K562 (cell line): ENCODE data around the gene SHISA9. TPM values are rescaled to one million over a fixed set of nuclear protein-coding genes. Genes with fewer than 3 reads are reported as not detected.
A peak's percentile ranks its signal among the peaks of the same experiment; 100 is the strongest.

ENCODE experiments used
- DIDO1 ChIP-seq: fragments of 450-650 bp; IDR thresholded peaks from 2 replicates; pipeline ENCODE4 v1.6.1; 2016; ENCODE audit warnings: low read depth, missing biosample characterization, missing genetic modification characterization
- POLR2H ChIP-seq: IDR thresholded peaks from 2 replicates; pipeline ENCODE4 v1.6.1; 2016; ENCODE audit warnings: missing genetic modification characterization, low read depth, mild to moderate bottlenecking, control low read depth, missing compliant biosample characterization, moderate library complexity
- RAD21 ChIP-seq, 2 experiments: fragments of 250-450 bp in 1 of 2; fragments of 450-650 bp in 1 of 2; sonication (Bioruptor Pico) in 1 of 2; formaldehyde crosslinking in 1 of 2; IDR thresholded peaks in 1 of 2; conservative IDR thresholded peaks in 1 of 2; 2 replicates each; pipeline versions ENCODE4 v1.4.0 to v1.8.0; 2020 to 2022; ENCODE audit warnings: mild to moderate bottlenecking in 2 of 2, moderate library complexity in 1 of 2
- SMARCA5 ChIP-seq: fragments of 450-650 bp; IDR thresholded peaks from 2 replicates; pipeline ENCODE4 v1.6.1; 2016
- TEAD2 ChIP-seq: fragments of 450-650 bp; IDR thresholded peaks from 2 replicates; pipeline ENCODE4 v1.6.1; 2016; ENCODE audit warnings: missing genetic modification characterization, control low read depth, missing compliant biosample characterization
- ZC3H4 ChIP-seq: sonication (generic); formaldehyde crosslinking; IDR thresholded peaks from 2 replicates; pipeline ENCODE4 v1.9.0; 2021; ENCODE audit warnings: missing genetic modification reagents, borderline replicate concordance
- polyA plus RNA-seq, 8 experiments: library from polyadenylated mRNA; depleted of rRNA in 4 of 8; stranded (reverse) in 5 of 8; unstranded in 3 of 8; fragments of >200 nt; fragmentation: Nextera tagmentation in 2 of 8; fragmentation: Illumina TruSeq in 1 of 8; extraction: Ambion mirVana in 2 of 8; extraction: Trizol in 1 of 8; gene quantifications; 2 replicates each; pipeline versions ENCODE4 v1.2.1 to v1.2.3, GENCODE V29; 2011 to 2014; ENCODE audit warnings: inconsistent platforms in 1 of 8, missing spikeins in 1 of 8
- total RNA-seq, 7 experiments: library from RNA; depleted of rRNA in 6 of 7; stranded (reverse); fragments of >200 nt in 6 of 7; fragmentation: Illumina TruSeq in 2 of 7; extraction: Trizol in 2 of 7; gene quantifications; 2 replicates each; pipeline versions ENCODE4 v1.2.1 to v1.2.3, GENCODE V29; 2011 to 2021; ENCODE audit warnings: low replicate concordance in 1 of 7
- TF ChIP-seq, protein P1 (sequence below): fragments of 450-650 bp; IDR thresholded peaks from 2 replicates; pipeline ENCODE4 v1.6.1; 2016; ENCODE audit warnings: mild to moderate bottlenecking, moderate library complexity
- TF ChIP-seq, protein P2 (sequence below), 2 experiments: fragments of 450-650 bp in 1 of 2; sonication (generic) in 1 of 2; formaldehyde crosslinking; conservative IDR thresholded peaks; 2 replicates each; pipeline versions ENCODE4 v1.4.0 to v1.8.1; 2020 to 2022; ENCODE audit warnings: mild to moderate bottlenecking in 1 of 2, missing genetic modification reagents in 1 of 2
- TF ChIP-seq, protein P3 (sequence below): fragments of 250-450 bp; sonication (Bioruptor Pico); IDR thresholded peaks from 2 replicates; pipeline ENCODE4 v1.4.0; 2020; ENCODE audit warnings: mild to moderate bottlenecking, moderate library complexity

Gene SHISA9
- total and polyA plus RNA-seq, 9 of the 15 experiments (the other 6 are each of a cell fraction or from before 2014, with no cell fraction given): under 0.01 to 0.16 (median 0.01) TPM; not detected in 6

DNA sequence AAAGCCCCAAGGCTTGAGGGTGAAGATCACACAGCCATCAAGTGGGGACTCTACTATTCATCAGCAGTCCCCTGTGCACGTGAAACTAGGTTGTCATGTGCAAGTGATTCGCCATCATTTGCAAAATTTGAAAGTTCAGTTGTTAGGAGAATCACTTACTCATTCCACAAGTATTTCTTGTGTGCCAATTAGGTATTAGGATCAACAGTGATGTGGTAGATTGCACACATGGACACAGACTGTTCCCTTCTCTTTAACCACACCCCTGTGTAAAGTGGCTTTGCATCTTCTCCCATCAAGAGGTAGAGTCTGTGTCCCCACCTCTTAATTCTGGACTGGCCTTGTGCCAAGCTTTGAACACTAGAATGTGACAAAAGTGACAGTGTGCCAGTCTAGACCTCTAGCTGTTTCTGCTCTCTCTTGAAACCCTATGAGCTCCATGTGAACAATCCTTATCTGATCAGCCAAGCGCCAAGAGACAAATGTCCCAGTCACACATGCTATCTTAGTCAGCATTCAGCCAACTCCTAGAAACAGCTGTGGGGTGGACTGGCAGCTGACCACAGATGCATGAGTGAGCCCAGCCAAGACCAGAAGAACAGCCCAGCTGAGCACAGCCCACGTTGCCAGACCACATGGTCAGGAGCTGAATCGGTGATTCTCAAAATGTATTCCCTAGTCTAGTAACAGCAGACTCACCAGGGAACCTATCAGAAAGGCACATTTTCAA is 31.5 kb upstream of the SHISA9 start (continued):
- TF ChIP-seq, protein P1, sequence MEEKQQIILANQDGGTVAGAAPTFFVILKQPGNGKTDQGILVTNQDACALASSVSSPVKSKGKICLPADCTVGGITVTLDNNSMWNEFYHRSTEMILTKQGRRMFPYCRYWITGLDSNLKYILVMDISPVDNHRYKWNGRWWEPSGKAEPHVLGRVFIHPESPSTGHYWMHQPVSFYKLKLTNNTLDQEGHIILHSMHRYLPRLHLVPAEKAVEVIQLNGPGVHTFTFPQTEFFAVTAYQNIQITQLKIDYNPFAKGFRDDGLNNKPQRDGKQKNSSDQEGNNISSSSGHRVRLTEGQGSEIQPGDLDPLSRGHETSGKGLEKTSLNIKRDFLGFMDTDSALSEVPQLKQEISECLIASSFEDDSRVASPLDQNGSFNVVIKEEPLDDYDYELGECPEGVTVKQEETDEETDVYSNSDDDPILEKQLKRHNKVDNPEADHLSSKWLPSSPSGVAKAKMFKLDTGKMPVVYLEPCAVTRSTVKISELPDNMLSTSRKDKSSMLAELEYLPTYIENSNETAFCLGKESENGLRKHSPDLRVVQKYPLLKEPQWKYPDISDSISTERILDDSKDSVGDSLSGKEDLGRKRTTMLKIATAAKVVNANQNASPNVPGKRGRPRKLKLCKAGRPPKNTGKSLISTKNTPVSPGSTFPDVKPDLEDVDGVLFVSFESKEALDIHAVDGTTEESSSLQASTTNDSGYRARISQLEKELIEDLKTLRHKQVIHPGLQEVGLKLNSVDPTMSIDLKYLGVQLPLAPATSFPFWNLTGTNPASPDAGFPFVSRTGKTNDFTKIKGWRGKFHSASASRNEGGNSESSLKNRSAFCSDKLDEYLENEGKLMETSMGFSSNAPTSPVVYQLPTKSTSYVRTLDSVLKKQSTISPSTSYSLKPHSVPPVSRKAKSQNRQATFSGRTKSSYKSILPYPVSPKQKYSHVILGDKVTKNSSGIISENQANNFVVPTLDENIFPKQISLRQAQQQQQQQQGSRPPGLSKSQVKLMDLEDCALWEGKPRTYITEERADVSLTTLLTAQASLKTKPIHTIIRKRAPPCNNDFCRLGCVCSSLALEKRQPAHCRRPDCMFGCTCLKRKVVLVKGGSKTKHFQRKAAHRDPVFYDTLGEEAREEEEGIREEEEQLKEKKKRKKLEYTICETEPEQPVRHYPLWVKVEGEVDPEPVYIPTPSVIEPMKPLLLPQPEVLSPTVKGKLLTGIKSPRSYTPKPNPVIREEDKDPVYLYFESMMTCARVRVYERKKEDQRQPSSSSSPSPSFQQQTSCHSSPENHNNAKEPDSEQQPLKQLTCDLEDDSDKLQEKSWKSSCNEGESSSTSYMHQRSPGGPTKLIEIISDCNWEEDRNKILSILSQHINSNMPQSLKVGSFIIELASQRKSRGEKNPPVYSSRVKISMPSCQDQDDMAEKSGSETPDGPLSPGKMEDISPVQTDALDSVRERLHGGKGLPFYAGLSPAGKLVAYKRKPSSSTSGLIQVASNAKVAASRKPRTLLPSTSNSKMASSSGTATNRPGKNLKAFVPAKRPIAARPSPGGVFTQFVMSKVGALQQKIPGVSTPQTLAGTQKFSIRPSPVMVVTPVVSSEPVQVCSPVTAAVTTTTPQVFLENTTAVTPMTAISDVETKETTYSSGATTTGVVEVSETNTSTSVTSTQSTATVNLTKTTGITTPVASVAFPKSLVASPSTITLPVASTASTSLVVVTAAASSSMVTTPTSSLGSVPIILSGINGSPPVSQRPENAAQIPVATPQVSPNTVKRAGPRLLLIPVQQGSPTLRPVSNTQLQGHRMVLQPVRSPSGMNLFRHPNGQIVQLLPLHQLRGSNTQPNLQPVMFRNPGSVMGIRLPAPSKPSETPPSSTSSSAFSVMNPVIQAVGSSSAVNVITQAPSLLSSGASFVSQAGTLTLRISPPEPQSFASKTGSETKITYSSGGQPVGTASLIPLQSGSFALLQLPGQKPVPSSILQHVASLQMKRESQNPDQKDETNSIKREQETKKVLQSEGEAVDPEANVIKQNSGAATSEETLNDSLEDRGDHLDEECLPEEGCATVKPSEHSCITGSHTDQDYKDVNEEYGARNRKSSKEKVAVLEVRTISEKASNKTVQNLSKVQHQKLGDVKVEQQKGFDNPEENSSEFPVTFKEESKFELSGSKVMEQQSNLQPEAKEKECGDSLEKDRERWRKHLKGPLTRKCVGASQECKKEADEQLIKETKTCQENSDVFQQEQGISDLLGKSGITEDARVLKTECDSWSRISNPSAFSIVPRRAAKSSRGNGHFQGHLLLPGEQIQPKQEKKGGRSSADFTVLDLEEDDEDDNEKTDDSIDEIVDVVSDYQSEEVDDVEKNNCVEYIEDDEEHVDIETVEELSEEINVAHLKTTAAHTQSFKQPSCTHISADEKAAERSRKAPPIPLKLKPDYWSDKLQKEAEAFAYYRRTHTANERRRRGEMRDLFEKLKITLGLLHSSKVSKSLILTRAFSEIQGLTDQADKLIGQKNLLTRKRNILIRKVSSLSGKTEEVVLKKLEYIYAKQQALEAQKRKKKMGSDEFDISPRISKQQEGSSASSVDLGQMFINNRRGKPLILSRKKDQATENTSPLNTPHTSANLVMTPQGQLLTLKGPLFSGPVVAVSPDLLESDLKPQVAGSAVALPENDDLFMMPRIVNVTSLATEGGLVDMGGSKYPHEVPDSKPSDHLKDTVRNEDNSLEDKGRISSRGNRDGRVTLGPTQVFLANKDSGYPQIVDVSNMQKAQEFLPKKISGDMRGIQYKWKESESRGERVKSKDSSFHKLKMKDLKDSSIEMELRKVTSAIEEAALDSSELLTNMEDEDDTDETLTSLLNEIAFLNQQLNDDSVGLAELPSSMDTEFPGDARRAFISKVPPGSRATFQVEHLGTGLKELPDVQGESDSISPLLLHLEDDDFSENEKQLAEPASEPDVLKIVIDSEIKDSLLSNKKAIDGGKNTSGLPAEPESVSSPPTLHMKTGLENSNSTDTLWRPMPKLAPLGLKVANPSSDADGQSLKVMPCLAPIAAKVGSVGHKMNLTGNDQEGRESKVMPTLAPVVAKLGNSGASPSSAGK: no peak
- TF ChIP-seq TEAD2 (tag) (no peak), RAD21 (CRISPR knock-in tag; conservative IDR thresholded peaks at IDR 0.05 in 1 of 2, IDR thresholded peaks at IDR 0.05 in 1 of 2) (0 out of 4 replicates have a peak, but pooled peaks of 1 of the 2 experiments have one; percentile 7), ZC3H4 (CRISPR knock-in tag) (no peak), POLR2H (no peak), SMARCA5 (no peak), DIDO1 (tag) (no peak)
- TF ChIP-seq, protein P2, sequence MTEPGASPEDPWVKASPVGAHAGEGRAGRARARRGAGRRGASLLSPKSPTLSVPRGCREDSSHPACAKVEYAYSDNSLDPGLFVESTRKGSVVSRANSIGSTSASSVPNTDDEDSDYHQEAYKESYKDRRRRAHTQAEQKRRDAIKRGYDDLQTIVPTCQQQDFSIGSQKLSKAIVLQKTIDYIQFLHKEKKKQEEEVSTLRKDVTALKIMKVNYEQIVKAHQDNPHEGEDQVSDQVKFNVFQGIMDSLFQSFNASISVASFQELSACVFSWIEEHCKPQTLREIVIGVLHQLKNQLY (CRISPR knock-in tag; conservative IDR thresholded peaks at IDR 0.05): no peak
- TF ChIP-seq, protein P3, sequence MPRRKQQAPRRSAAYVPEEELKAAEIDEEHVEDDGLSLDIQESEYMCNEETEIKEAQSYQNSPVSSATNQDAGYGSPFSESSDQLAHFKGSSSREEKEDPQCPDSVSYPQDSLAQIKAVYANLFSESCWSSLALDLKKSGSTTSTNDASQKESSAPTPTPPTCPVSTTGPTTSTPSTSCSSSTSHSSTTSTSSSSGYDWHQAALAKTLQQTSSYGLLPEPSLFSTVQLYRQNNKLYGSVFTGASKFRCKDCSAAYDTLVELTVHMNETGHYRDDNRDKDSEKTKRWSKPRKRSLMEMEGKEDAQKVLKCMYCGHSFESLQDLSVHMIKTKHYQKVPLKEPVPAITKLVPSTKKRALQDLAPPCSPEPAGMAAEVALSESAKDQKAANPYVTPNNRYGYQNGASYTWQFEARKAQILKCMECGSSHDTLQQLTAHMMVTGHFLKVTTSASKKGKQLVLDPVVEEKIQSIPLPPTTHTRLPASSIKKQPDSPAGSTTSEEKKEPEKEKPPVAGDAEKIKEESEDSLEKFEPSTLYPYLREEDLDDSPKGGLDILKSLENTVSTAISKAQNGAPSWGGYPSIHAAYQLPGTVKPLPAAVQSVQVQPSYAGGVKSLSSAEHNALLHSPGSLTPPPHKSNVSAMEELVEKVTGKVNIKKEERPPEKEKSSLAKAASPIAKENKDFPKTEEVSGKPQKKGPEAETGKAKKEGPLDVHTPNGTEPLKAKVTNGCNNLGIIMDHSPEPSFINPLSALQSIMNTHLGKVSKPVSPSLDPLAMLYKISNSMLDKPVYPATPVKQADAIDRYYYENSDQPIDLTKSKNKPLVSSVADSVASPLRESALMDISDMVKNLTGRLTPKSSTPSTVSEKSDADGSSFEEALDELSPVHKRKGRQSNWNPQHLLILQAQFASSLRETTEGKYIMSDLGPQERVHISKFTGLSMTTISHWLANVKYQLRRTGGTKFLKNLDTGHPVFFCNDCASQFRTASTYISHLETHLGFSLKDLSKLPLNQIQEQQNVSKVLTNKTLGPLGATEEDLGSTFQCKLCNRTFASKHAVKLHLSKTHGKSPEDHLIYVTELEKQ (CRISPR knock-in tag): no peak
